ENCODE results near the gene SNCG.
"Not testable (repeated sequence)": the region's sequence is repeated elsewhere in the genome, so short reads cannot be mapped to it uniquely, and the experiment has no call there.

Gene SNCG

GRCh38 chr10:86952106-86952505 lies 6.3 kb upstream of the SNCG start:
- in situ Hi-C loops (cut with HindIII; ENCODE audit: low sequenced_read_pairs) = no loop called here
- TF ChIP-seq, protein P1, sequence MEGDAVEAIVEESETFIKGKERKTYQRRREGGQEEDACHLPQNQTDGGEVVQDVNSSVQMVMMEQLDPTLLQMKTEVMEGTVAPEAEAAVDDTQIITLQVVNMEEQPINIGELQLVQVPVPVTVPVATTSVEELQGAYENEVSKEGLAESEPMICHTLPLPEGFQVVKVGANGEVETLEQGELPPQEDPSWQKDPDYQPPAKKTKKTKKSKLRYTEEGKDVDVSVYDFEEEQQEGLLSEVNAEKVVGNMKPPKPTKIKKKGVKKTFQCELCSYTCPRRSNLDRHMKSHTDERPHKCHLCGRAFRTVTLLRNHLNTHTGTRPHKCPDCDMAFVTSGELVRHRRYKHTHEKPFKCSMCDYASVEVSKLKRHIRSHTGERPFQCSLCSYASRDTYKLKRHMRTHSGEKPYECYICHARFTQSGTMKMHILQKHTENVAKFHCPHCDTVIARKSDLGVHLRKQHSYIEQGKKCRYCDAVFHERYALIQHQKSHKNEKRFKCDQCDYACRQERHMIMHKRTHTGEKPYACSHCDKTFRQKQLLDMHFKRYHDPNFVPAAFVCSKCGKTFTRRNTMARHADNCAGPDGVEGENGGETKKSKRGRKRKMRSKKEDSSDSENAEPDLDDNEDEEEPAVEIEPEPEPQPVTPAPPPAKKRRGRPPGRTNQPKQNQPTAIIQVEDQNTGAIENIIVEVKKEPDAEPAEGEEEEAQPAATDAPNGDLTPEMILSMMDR (IDR thresholded peaks at IDR 0.05; ENCODE audit: low read depth, low read length, missing control alignments) = no peak
- no peak overlapping the region for H3K4me3 ChIP-seq (ENCODE audit: low read depth, low read length)
- DNase-seq (ENCODE audit: low read depth) = no peak

DNA sequence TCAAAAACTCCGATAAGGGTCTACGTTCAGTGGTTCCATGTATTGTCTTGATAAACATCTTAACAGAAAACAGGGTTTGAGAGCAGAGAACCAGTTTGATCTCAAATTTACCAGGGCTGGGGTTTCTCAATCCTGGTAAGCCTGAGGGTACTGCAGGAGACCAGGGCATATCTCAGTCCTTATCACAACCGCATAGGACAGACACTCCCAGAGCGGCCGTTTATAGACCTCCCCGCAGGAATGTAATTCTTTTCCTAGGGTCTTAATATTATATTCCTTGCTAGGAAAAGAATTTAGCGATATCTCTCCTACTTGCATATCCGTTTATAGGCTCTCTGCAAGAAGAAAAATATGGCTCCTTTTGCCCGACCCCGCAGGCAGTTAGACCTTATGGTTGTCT lies 5.7 kb upstream of the SNCG start:
- DNase-seq (ENCODE audit: low read depth); H3K4me3 ChIP-seq (ENCODE audit: low read depth, low read length); in situ Hi-C loops (cut with HindIII; ENCODE audit: low sequenced_read_pairs): not testable (repeated sequence)

DNA sequence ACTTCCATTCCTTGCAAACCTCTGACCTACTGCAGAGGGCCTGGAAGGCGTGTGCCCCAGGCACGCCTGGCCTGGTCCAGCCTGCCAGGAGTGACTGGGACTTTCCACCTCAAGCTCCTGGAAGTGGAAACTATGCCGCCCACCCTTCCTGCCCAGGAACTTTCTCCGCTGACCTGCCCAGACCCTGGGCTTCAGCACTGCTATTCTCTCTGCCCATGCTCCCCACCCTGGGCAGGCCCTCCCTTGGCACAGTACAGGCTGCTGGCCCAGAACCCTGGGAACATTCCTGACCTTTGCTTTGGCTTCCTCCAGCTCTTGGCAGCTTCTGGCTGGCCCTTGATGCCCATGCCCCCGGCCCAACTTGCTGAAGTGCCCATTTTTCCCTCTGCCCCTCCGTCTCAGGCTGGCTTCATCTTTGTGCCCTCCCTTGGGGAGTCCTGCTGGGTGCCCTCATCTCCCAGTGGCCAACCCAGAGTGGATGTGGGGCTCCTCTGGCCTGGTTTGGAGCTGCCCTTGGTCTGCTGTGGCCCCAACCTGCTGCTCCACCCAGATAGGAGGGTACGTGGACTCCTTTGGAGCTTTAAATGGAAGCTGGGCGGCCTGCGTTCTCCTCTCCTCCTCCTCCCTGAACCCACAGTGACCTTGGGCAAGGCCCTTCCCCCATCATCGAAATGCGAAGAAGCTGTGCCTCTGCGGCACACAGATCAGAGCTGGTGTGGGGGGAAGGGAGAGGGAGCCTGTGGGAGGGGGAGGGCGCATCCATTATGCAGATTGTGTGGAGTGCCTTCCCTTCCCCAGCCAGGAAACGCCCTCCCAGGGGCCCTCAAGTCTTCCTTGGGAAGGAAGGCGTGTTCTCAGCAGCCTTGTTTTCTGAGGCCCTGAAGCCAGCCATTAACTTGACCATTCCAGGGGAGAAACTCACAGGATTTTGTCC lies 4.4 kb upstream of the SNCG start:
- no peak for DNase-seq (ENCODE audit: low read depth)
- in situ Hi-C loops (cut with HindIII; ENCODE audit: low sequenced_read_pairs) = no loop called here
- no peak overlapping the region for H3K4me3 ChIP-seq (ENCODE audit: low read depth, low read length)
- TF ChIP-seq, protein P1 (IDR thresholded peaks at IDR 0.05; ENCODE audit: low read depth, low read length, missing control alignments) = no peak

GRCh38 chr10:86954681-86955500 lies 3.5 kb upstream of the SNCG start:
- no peak for DNase-seq (ENCODE audit: low read depth)
- in situ Hi-C loops (cut with HindIII; ENCODE audit: low sequenced_read_pairs) = no loop called here
- TF ChIP-seq, protein P1 (IDR thresholded peaks at IDR 0.05; ENCODE audit: low read depth, low read length, missing control alignments) = no peak
- H3K4me3 ChIP-seq (ENCODE audit: low read depth, low read length) = no peak overlapping the region

GRCh38 chr10:86955501-86956194 lies 2.8 kb upstream of the SNCG start:
- H3K4me3 ChIP-seq (ENCODE audit: low read depth, low read length) = no peak overlapping the region
- in situ Hi-C loops (cut with HindIII; ENCODE audit: low sequenced_read_pairs) = no loop called here

DNA sequence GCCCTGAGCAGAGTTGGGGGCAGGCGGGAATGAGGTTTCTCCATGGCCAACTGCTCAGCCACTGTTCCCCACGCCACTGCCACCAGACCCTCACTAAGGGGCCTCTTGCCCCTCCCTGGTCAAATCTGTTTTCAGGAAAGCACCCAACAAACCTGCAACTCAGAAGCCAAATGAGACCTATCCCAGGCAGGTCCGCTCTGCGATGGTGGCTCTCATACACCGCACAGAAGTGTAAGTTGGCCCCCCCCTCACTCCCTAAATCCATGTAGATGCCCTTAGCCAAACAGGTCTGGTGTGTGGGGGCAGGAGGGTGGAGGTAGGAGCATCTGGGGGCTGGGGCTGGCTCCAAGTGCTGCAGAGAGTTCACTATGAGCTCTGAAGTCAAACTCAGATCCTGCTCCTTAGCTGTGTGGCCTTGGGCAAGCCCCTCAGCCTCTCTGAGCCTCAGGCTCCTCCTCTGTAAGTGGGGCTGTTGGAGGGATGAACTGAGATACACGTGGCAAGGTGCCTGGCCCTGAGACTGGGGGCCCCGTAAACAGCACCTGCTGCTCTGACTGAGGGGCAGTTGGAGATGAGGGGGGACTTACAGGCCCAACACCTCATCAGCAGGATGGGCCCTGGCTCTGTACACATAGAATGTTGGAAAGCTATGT lies 2.1 kb upstream of the SNCG start:
- in situ Hi-C loops (cut with HindIII; ENCODE audit: low sequenced_read_pairs) = no loop called here
- DNase-seq (ENCODE audit: low read depth) = no peak
- no peak overlapping the region for H3K4me3 ChIP-seq (ENCODE audit: low read depth, low read length)
- TF ChIP-seq, protein P1 (IDR thresholded peaks at IDR 0.05; ENCODE audit: low read depth, low read length, missing control alignments) = no peak

More at GRCh38 chr10:86955501-86956194, 2.8 kb upstream of the SNCG start:
- TF ChIP-seq, protein P1 (IDR thresholded peaks at IDR 0.05; ENCODE audit: low read depth, low read length, missing control alignments) = no peak
- no peak for DNase-seq (ENCODE audit: low read depth)

All from astrocyte of the cerebellum (primary cell).